Measurements from ENCODE around the gene RAB3A. TPM values are rescaled to one million over a fixed set of nuclear protein-coding genes. Genes with fewer than 3 reads are reported as not detected.

Gene RAB3A
- total RNA-seq, 1 donor from 2014 or later, result 9.2 TPM

GRCh38 chr19:18158467-18158866, 45.4 kb downstream of the RAB3A start:
- Mint-ChIP-seq H3K4me1 (peaks cover 33% of the 10 kb centered on the region), H3K36me3 (ENCODE audit: low read depth) (peaks cover 4% of the 10 kb centered on the region), H3K4me3 (no peak overlapping the region), H3K27ac (ENCODE audit: unreplicated experiment) (no peak overlapping the region), H3K27me3 (ENCODE audit: low read depth) (no peaks in the 10 kb centered on the region), H3K9me3 (no peaks in the 10 kb centered on the region)
- no peak for DNase-seq (ENCODE audit: low read depth, low spot score)
- TF ChIP-seq CTCF (conservative IDR thresholded peaks at IDR 0.05), result no peak

GRCh38 chr19:18157465-18158063, 46.3 kb downstream of the RAB3A start:
- Mint-ChIP-seq H3K27me3 (ENCODE audit: low read depth) (no peaks in the 10 kb centered on the region), H3K4me3 (peak overlapping the region; percentile 70), H3K4me1 (peaks cover 35% of the 10 kb centered on the region), H3K36me3 (ENCODE audit: low read depth) (peaks cover 2% of the 10 kb centered on the region), H3K27ac (ENCODE audit: unreplicated experiment) (no peak overlapping the region), H3K9me3 (no peaks in the 10 kb centered on the region)
- no peak for TF ChIP-seq CTCF (conservative IDR thresholded peaks at IDR 0.05)
- DNase-seq (ENCODE audit: low read depth, low spot score), result peak; percentile 53

GRCh38 chr19:18156841-18157464, 46.9 kb downstream of the RAB3A start:
- no peaks in the 10 kb centered on the region for H3K9me3 Mint-ChIP-seq
- H3K27me3 Mint-ChIP-seq (ENCODE audit: low read depth), result no peaks in the 10 kb centered on the region
- peaks cover 41% of the 10 kb centered on the region for H3K4me1 Mint-ChIP-seq
- peak overlapping the region; percentile 70 for H3K4me3 Mint-ChIP-seq
- H3K27ac Mint-ChIP-seq (ENCODE audit: unreplicated experiment), result no peak overlapping the region
- TF ChIP-seq CTCF (conservative IDR thresholded peaks at IDR 0.05), result no peak
- DNase-seq (ENCODE audit: low read depth, low spot score), result no peak
- peaks cover 2% of the 10 kb centered on the region for H3K36me3 Mint-ChIP-seq (ENCODE audit: low read depth)

- peaks cover 2% of the 10 kb centered on the region for H3K36me3 Mint-ChIP-seq (ENCODE audit: low read depth)
- peaks cover 37% of the 10 kb centered on the region for H3K4me1 Mint-ChIP-seq
- no peak for DNase-seq (ENCODE audit: low read depth, low spot score)
- H3K9me3 Mint-ChIP-seq, result no peaks in the 10 kb centered on the region
- no peaks in the 10 kb centered on the region for H3K27me3 Mint-ChIP-seq (ENCODE audit: low read depth)
- TF ChIP-seq CTCF (conservative IDR thresholded peaks at IDR 0.05), result no peak
- H3K4me3 Mint-ChIP-seq, result peak overlapping the region; percentile 59
- H3K27ac Mint-ChIP-seq (ENCODE audit: unreplicated experiment), result no peak overlapping the region
Observed at GRCh38 chr19:18156268-18156667, 47.6 kb downstream of the RAB3A start.

GRCh38 chr19:18155095-18156087, 48.5 kb downstream of the RAB3A start:
- Mint-ChIP-seq H3K36me3 (ENCODE audit: low read depth) (peaks cover under 1% of the 10 kb centered on the region), H3K4me1 (peaks cover 36% of the 10 kb centered on the region), H3K4me3 (peak overlapping the region; percentile 91)

More at GRCh38 chr19:18155095-18156087, 48.5 kb downstream of the RAB3A start:
- no peak overlapping the region for H3K27ac Mint-ChIP-seq (ENCODE audit: unreplicated experiment)
- no peaks in the 10 kb centered on the region for H3K9me3 Mint-ChIP-seq
- H3K27me3 Mint-ChIP-seq (ENCODE audit: low read depth), result no peaks in the 10 kb centered on the region
- DNase-seq (ENCODE audit: low read depth, low spot score), result no peak
- no peak for TF ChIP-seq CTCF (conservative IDR thresholded peaks at IDR 0.05)
